ENCODE data around the gene DNAL4.

DNA sequence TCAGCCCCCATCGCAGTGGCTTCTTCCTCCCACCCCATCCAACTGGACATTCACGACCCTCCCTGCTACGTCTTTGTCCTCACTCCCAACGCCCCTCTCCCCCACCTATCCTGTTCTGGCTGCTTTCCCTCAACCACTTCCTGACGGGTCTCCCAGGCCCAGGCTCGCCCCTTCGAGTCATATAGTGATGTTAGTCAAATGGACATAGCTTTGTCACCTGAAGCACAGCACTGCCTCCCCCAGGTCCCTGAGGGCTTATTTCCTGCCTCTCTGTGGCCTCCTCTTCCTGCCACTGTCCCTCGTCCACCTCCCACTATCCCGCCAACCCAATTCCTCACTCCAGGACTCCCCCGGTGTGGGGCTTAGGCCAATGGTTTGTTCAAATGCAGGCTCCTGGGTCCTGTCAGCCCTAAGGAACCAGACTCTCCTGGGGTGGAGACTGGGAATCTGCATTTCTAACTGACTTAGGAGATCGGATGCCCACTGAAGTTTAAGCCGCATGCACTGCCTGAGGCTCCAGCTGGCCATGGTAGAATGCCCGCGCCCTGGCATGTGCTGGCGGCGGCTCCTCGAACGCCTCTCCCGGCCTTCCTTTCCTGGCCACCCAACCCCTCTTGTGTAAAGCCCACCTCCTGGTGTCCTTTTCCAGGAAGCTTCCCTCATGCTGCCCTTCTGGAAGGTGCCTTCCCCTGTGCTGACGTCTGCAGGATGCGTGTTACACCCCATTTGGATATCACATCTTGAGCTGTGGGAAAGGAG is 56.5 kb downstream of the DNAL4 start:
- TF ChIP-seq, protein P1, sequence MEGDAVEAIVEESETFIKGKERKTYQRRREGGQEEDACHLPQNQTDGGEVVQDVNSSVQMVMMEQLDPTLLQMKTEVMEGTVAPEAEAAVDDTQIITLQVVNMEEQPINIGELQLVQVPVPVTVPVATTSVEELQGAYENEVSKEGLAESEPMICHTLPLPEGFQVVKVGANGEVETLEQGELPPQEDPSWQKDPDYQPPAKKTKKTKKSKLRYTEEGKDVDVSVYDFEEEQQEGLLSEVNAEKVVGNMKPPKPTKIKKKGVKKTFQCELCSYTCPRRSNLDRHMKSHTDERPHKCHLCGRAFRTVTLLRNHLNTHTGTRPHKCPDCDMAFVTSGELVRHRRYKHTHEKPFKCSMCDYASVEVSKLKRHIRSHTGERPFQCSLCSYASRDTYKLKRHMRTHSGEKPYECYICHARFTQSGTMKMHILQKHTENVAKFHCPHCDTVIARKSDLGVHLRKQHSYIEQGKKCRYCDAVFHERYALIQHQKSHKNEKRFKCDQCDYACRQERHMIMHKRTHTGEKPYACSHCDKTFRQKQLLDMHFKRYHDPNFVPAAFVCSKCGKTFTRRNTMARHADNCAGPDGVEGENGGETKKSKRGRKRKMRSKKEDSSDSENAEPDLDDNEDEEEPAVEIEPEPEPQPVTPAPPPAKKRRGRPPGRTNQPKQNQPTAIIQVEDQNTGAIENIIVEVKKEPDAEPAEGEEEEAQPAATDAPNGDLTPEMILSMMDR (optimal IDR thresholded peaks at IDR 0.05 in 1 of 3, IDR thresholded peaks at IDR 0.05 in 1 of 3, conservative IDR thresholded peaks at IDR 0.05 in 1 of 3; ENCODE audit: extremely low read depth in 1 of 3, insufficient read depth in 2 of 3, low read length in 3 of 3), result peak in 1 of 3 experiments; percentile 30
- TF ChIP-seq EZH2 (IDR thresholded peaks at IDR 0.05; ENCODE audit: low read length), result no peak

Measured in keratinocyte (primary cell).